Spleen (tissue), 7 donors: Measurements from ENCODE around the gene PARD3B.

Experiments
- CTCF ChIP-seq, 11 experiments: fragments of 200-600 bp in 7 of 11; fragments of 450-650 bp in 4 of 11; sonication (generic) in 4 of 11; IDR thresholded peaks in 8 of 11; conservative IDR thresholded peaks in 3 of 11; 1 replicate in 7 of 11; 2 replicates in 4 of 11; pipeline versions ENCODE4 v1.4.0 to v1.8.0; 2016 to 2021; ENCODE audit warnings: antibody characterized with exemption in 11 of 11, inconsistent platforms in 4 of 11, mild to moderate bottlenecking in 1 of 11
- POLR2AphosphoS5 ChIP-seq, 3 donors: sonication (generic); formaldehyde crosslinking; IDR thresholded peaks; one replicate each; pipeline ENCODE4 v1.5.1; 2017; ENCODE audit warnings: antibody characterized with exemption in 3 of 3
- donor health status: DM: no; HTN: no; CAD: no; lungs with moderate emphysema.
- donor health status: DM: no; HTN: no; CAD: no.
- donor health status: DM: no; HTN: no; CAD: no.

DNA sequence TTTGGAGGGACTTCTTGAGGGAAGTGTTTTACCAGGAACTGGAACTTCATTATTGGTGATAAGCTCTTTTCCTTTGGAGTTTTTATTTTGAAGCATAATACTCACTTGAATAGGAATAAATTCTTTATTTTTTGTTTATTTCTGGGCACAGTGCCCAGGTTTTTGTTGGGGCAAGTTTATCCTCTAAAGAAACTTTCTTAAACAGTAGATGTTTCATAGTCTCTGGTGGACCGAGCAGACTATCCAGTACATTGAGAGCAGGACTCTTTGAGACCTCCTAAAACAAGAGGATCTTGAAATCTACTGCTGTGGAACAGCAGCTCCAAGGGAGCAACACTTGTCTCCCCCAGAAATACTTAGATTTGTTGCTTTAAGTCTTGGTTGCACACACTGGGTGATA is 109.4 kb downstream of the PARD3B start:
- TF ChIP-seq CTCF (IDR thresholded peaks at IDR 0.05 in 8 of 11, conservative IDR thresholded peaks at IDR 0.05 in 3 of 11) (no peak), POLR2AphosphoS5 (IDR thresholded peaks at IDR 0.05) (no peak)
